ENCODE measurements around the gene NRIP2. TPM values are rescaled to one million over a fixed set of nuclear protein-coding genes. Genes with fewer than 3 reads are reported as not detected.

NRIP2 gene
- total RNA-seq, 4 donors from 2014 or later, result 0.48 to 4.7 (median 1.9) TPM

DNA sequence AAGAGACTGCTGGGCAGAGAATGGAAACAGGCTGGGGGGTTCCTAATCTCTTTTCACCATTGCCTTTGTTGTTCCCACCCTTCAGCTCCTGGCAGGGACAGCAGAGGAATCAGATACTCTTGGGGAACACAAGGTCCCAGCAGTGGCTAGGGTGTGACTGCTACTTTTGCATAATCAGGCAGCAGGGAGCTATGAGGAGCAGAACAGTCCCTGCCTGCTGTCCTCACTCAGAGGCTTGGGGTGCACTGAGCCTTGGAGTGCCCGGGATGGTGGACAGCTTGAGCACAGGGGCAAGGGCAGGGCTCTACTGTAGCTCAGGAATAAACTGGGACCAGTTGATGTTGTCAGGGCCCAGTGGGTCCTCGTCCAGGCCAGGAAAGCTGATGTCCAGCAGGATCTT, 23.5 kb upstream of the NRIP2 start:
- H3K36me3 ChIP-seq, result peaks cover 27% of the 10 kb centered on the region
- H3K4me3 ChIP-seq, result no peak overlapping the region
- H3K4me1 ChIP-seq, result no peaks in the 10 kb centered on the region
- DNase-seq (ENCODE audit: low spot score in 2 of 2), result no peak
- no CpG with 5 or more reads among the region's 2 CpGs for WGBS
- no peak overlapping the region for H3K27ac ChIP-seq
- H3K27me3 ChIP-seq, result no peaks in the 10 kb centered on the region
- no peaks in the 10 kb centered on the region for H3K9me3 ChIP-seq
- TF ChIP-seq POLR2AphosphoS5 (IDR thresholded peaks at IDR 0.05) (no peak), EP300 (IDR thresholded peaks at IDR 0.05) (no peak), POLR2A (IDR thresholded peaks at IDR 0.05) (no peak)
- TF ChIP-seq, protein P1, sequence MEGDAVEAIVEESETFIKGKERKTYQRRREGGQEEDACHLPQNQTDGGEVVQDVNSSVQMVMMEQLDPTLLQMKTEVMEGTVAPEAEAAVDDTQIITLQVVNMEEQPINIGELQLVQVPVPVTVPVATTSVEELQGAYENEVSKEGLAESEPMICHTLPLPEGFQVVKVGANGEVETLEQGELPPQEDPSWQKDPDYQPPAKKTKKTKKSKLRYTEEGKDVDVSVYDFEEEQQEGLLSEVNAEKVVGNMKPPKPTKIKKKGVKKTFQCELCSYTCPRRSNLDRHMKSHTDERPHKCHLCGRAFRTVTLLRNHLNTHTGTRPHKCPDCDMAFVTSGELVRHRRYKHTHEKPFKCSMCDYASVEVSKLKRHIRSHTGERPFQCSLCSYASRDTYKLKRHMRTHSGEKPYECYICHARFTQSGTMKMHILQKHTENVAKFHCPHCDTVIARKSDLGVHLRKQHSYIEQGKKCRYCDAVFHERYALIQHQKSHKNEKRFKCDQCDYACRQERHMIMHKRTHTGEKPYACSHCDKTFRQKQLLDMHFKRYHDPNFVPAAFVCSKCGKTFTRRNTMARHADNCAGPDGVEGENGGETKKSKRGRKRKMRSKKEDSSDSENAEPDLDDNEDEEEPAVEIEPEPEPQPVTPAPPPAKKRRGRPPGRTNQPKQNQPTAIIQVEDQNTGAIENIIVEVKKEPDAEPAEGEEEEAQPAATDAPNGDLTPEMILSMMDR (IDR thresholded peaks at IDR 0.05), result no peak

DNA sequence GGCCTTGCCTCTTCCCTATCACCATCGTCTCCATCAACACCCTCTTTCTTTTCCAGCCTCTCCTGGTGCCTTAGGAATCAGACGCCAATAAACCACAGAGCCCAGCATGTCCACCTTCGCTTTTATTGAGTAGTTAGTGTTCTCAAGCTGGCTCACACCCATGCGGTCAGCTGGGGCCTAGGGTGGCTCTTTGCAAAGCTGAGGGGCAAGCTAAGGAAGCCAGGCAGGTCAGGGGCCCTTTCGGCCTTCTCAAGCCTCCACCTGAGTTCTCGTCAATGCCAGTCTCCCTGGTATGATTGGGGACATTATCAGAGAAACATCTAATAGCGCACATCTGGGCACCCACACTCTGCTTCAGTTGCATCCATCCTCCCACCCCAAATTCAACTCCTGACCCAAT, 22.7 kb upstream of the NRIP2 start:
- Histone ChIP-seq H3K27me3 (no peaks in the 10 kb centered on the region), H3K9me3 (no peaks in the 10 kb centered on the region), H3K36me3 (peaks cover 27% of the 10 kb centered on the region), H3K27ac (no peak overlapping the region), H3K4me1 (no peaks in the 10 kb centered on the region), H3K4me3 (no peak overlapping the region)
- no peak for DNase-seq (ENCODE audit: low spot score in 2 of 2)
- TF ChIP-seq EP300 (IDR thresholded peaks at IDR 0.05) (no peak), POLR2AphosphoS5 (IDR thresholded peaks at IDR 0.05) (no peak), POLR2A (IDR thresholded peaks at IDR 0.05) (no peak)
- TF ChIP-seq, protein P1 (IDR thresholded peaks at IDR 0.05), result no peak
- 92% methylated on average over 7 of the region's 7 CpGs for WGBS

DNA sequence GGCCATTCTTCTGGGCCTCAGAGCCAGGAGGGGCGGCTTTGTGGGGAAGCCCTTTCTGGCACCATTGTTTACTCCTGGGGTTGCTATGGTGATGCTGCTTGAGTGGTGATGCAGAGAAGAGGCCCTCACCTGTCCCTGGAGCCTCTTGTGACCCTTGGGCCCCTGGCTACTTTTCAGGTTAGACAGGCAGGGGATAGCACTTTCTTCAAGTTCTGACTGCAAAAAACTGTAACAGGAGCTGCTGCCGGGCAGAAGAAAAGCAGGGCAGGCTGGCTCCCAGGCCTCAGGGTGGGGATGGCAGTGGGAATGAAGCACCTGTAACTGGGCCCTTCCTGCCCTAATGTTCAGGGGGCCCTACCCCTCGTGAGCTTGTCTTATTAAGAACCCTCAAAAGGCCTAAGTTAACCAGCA, 22.2 kb upstream of the NRIP2 start, which contains the start of gene TEX52:
TSS of gene TEX52 (minus strand) at position 19 of the 411 bp plus-strand sequence. CDS start at position 6, 13 bp downstream.
- Histone ChIP-seq H3K4me3 (no peak within 1 kb of the TSS), H3K27me3 (no peaks in the 10 kb centered on the region), H3K36me3 (peaks cover 27% of the 10 kb centered on the region), H3K4me1 (no peaks in the 10 kb centered on the region), H3K27ac (no peak within 1 kb of the TSS), H3K9me3 (no peaks in the 10 kb centered on the region)
- 100% methylated on average over 3 of the region's 3 CpGs for WGBS
- TF ChIP-seq POLR2A (IDR thresholded peaks at IDR 0.05) (no peak), EP300 (IDR thresholded peaks at IDR 0.05) (no peak), POLR2AphosphoS5 (IDR thresholded peaks at IDR 0.05) (no peak)
- TF ChIP-seq, protein P1 (IDR thresholded peaks at IDR 0.05), result no peak
- DNase-seq (ENCODE audit: low spot score in 2 of 2), result no peak

DNA sequence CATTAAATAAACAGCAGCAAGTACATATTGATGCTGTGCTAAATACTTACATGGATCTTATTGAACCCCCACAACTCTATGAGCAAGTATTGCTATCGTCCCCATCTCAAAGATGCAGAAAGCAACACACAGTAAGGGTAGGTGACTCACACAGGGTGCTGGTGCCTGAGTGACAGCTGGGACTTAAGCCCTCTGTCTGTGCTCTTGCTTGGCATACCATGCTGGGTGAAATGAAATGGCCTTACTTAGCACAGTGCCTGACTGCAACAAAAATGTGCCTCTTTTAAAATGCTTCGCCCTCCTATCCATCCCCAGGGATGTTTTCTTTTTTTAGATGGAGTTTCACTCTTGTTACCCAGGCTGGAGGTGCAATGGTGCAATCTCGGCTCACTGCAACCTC, 21.2 kb upstream of the NRIP2 start:
- no peak overlapping the region for H3K27ac ChIP-seq
- H3K27me3 ChIP-seq, result no peaks in the 10 kb centered on the region
- no peak for DNase-seq (ENCODE audit: low spot score in 2 of 2)
- H3K9me3 ChIP-seq, result no peaks in the 10 kb centered on the region
- TF ChIP-seq, protein P1 (IDR thresholded peaks at IDR 0.05), result no peak
- no peak overlapping the region for H3K4me3 ChIP-seq
- peaks cover 27% of the 10 kb centered on the region for H3K36me3 ChIP-seq
- H3K4me1 ChIP-seq, result no peaks in the 10 kb centered on the region
- 88% methylated on average over 3 of the region's 3 CpGs for WGBS

- TF ChIP-seq POLR2AphosphoS5 (IDR thresholded peaks at IDR 0.05) (no peak), POLR2A (IDR thresholded peaks at IDR 0.05) (no peak), EP300 (IDR thresholded peaks at IDR 0.05) (no peak)
- TF ChIP-seq, protein P1 (IDR thresholded peaks at IDR 0.05), result no peak
- WGBS, result 93% methylated on average over 7 of the region's 7 CpGs
- Histone ChIP-seq H3K27ac (no peak overlapping the region), H3K9me3 (no peaks in the 10 kb centered on the region), H3K27me3 (no peaks in the 10 kb centered on the region), H3K4me3 (no peak overlapping the region), H3K4me1 (no peaks in the 10 kb centered on the region), H3K36me3 (peaks cover 27% of the 10 kb centered on the region)
- DNase-seq (ENCODE audit: low spot score in 2 of 2), result no peak
Measured at GRCh38 chr12:2855546-2855945, 20.7 kb upstream of the NRIP2 start.

Measured in suprapubic skin (tissue), 4 donors.